GM18873 (cell line): ENCODE data around the gene PRPSAP1.
A peak's percentile ranks its signal among the peaks of the same experiment; 100 is the strongest.
"Not testable (repeated sequence)": the region's sequence is repeated elsewhere in the genome, so short reads cannot be mapped to it uniquely, and the experiment has no call there.

Experiments used
- ATAC-seq: cut with Tn5 transposase; IDR thresholded peaks from one replicate; pipeline ENCODE4 v1.9.1; 2021; ENCODE audit warnings: mild to moderate bottlenecking, moderate library complexity, moderate number of reproducible peaks; ENCODE audit not compliant: unreplicated experiment, low FRiP score

PRPSAP1 gene

DNA sequence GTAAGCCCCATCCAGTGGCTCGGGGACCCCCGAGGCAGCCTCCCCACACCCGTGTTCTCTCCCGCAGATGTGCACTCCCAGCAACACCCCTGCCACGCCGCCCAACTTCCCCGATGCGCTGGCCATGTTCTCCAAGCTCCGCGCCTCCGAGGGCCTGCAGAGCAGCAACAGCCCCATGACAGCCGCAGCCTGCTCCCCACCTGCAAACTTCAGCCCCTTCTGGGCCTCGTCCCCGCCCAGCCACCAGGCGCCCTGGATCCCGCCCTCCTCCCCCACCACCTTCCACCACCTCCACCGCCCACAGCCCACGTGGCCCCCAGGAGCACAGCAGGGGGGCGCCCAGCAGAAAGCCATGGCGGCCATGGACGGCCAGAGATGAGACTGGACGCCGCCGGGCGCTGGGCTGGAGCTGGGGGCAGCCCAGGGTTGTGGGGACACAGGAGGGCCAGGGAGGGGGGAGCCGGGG is 83.6 kb downstream of the PRPSAP1 start:
- ATAC-seq = no peak

GRCh38 chr17:76268991-76269981 is 84.4 kb downstream of the PRPSAP1 start:
- no peak for ATAC-seq

DNA sequence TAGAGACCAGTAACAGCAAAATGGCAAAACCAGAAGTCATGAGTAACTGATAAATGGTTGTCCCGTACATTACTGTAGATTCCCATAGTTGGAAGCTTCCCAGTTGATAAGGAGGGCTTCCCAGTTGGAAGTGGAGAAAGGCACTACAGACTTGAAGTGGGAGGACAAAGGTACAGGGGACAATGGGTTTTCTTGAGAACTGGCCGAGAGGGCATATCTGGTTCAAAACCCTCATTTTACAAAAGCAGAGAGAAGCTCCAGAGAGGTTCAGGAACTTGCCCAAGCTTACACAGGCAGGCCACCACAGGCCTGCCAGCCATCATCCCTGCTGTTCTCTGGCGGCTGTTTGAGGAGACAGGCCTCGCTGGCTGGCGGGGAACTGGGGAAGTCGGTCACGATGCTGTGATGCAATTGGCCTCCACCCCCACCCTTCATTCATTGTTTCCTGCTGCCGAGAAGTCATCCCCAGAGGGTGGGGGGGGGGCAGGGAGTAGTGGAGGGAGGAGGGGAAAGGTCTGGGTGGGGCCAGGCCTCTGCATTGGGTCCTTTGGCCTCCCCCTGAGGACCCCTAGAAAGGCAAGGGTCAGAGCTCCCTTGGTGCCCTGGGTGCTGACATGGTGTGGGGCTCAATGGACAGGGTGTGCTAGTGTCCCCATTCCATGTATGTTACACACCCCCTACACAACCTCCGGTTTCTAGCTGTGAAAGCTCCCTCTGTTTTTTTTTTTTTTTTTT is 85.5 kb downstream of the PRPSAP1 start:
- ATAC-seq = no peak

GRCh38 chr17:76267581-76268001 is 86.1 kb downstream of the PRPSAP1 start:
- ATAC-seq = not testable (repeated sequence)

- ATAC-seq = no peak
Measured at GRCh38 chr17:76267051-76267576, 86.6 kb downstream of the PRPSAP1 start.

DNA sequence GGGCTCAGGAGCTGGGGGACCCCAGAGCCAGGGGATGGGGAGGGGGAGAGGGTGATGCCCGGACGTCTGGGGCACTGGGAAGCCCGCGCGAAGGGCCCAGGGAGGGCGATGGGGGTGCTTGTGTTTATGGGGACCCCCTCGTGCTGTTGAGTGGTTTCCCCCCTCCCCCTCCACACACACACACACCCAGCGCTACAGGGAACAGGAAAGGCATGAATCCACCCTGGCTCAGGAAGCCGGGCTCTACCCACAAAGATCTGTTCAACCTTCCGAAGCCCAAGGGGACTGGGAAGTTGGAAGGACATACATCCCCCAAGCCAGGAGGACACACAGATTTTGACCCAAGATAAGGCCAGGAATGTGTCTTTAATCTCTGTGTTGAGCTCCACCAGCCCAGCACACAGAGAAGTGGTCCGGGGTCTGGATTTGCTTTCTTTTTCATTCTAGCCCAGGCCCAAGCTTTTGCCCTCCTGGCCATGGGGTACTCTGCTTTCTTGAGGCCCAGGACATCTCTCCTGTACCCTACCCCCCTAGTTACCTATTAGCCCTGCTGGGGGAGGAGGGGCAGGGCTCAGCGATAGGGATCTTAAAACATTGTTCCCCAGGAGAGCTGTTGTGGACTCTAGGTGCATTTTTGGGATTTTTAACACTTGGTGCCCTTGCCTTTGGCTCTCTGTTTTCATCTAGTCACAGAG is 87.3 kb downstream of the PRPSAP1 start:
- no peak for ATAC-seq

DNA sequence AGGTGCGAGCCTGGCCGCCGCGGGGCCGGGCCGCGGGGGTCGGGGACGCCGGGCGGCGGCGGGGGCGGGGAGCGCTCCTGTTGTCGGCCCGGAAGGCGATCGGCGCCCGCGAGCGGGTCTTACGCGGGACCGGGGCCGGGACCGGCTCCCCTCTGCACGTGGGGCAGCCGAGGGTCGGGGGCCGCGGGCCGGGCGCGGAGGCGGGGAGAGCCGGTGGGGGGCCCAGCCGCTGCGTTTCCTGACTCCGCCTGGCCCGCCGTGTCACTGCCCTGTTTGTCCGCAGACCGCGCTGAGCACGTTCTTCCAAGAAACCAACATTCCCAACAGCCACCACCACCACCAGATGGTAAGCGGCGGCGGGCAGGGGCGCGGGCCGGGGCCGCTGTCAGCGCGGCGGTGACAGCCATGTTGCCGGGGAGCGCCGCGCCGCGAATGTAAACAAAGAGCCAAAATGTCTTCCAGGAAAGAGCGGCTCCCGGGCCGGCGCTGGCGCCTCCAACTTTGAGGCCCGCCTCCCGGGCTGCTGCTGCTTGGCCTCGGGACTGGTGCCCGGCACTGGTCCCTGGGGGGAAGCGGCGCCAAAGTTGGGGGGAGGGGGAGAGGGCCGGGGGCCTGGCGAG is 88.0 kb downstream of the PRPSAP1 start:
- ATAC-seq = no peak

GRCh38 chr17:76264755-76265623 is 88.7 kb downstream of the PRPSAP1 start, which contains the start of gene UBALD2:
Gene UBALD2, plus strand, starts transcription at chr17:76265348. Its CDS starts 158 bp downstream, at chr17:76265506.
- peak; percentile 68 for ATAC-seq

- ATAC-seq = no peak
Measured at GRCh38 chr17:76264425-76264754, 89.3 kb downstream of the PRPSAP1 start.

DNA sequence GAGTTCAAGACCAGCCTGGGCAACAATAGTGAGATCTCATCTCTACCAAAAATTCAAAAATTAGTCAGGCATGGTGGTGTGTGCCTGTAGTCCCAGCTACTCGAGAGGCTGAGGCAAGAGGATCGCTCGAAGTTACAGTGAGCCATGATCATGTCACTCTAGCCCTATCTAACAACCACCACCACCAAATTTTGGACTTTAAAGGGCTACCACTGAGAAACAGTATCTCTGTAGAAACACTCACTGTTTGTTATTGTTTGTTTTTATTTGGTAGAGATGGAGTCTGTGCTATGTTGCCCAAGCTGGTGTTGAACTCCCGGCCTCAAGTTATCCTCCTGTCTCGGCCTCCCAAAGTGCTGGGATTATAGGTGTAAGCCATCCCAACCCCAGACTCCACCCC is 89.8 kb downstream of the PRPSAP1 start:
- no peak for ATAC-seq

- ATAC-seq = no peak
Measured at GRCh38 chr17:76262732-76263344, 90.9 kb downstream of the PRPSAP1 start.

GRCh38 chr17:76261421-76262215 is 92.1 kb downstream of the PRPSAP1 start:
- ATAC-seq = no peak

DNA sequence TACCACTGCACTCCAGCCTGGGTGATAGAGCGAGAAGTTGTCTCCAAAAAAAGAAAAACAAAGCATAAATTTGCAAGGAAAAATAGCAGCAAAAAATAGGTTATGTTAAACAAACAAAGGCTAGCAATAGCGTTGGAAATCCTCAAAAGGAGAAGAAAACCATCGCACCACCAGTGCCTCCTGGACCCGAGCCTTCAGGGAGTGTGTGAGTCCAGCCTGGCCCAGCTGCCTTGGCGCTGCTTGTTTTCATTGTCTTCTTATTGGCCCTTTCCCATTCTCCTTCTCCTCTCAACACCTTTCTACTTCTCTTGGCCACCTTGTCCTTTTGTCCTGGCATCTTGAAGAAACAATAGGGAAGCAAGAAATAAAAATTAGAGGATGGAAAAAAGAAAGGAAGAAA is 93.0 kb downstream of the PRPSAP1 start:
- no peak for ATAC-seq

GRCh38 chr17:76260220-76260619 is 93.5 kb downstream of the PRPSAP1 start:
- ATAC-seq = no peak
